ENCODE results near the gene ORAI2. TPM values are rescaled to one million over a fixed set of nuclear protein-coding genes. Genes with fewer than 3 reads are reported as not detected.
A peak's percentile ranks its signal among the peaks of the same experiment; 100 is the strongest.

ORAI2 gene
- polyA plus RNA-seq, 1 of the 3 experiments (the other 2 are of a cell fraction) = 85.8 TPM

GRCh38 chr7:102464577-102465280, 31.4 kb downstream of the ORAI2 start, which contains the start of the genes ALKBH4 and LRWD1:
Gene ALKBH4 (minus strand): TSS chr7:102464863. CDS start chr7:102464836, 27 bp downstream.
Gene LRWD1 (plus strand): TSS chr7:102464984. CDS start chr7:102465081, 97 bp downstream.
- Histone ChIP-seq H3K4me3 (ENCODE audit: low read depth in 2 of 2, low read length in 1 of 2) (peak within 1 kb of the TSS; percentile 86 to 99), H3K9me2 (no peaks in the 10 kb centered on the region), H3K27ac (ENCODE audit: low read depth in 2 of 2, low read length in 1 of 2) (peak within 1 kb of the TSS; percentile 67 to 79), H3K9me3 (no peaks in the 10 kb centered on the region), H3K27me3 (ENCODE audit: insufficient read depth) (no peaks in the 10 kb centered on the region), H3K4me2 (peak within 1 kb of the TSS; percentile 89), H2AFZ (ENCODE audit: low read depth) (peak within 1 kb of the TSS; percentile 99), H3F3A (replicated peaks; ENCODE audit: insufficient read depth) (peaks cover 5% of the 10 kb centered on the region), H3K4me1 (ENCODE audit: control insufficient read depth in 1 of 2, insufficient read depth in 2 of 2, low read depth in 1 of 2, low read length in 1 of 2) (peaks cover 5 to 11% of the 10 kb centered on the region in 2 experiments; a peak in 2 of 4 replicates), H3K9ac (peak within 1 kb of the TSS; percentile 90), H3K79me2 (ENCODE audit: insufficient read depth) (peaks cover 49% of the 10 kb centered on the region), H3K36me3 (replicated peaks in 1 of 2; ENCODE audit: control insufficient read depth in 1 of 2, insufficient read depth in 2 of 2, low read length in 1 of 2) (peaks cover 12 to 23% of the 10 kb centered on the region in 2 experiments), H4K20me1 (ENCODE audit: insufficient read depth) (peaks cover 4% of the 10 kb centered on the region; the same call in 1 of the 2 replicates)
- POLR2A ChIA-PET = interaction anchor here (0.9 to 2.6 kb wide), 5 partner anchors 10 to 69 kb away, joined by 3 to 12 read pairs (median 5); partner anchors contain the start of gene PRKRIP1
- no peak for TF ChIP-seq GATA2 (CRISPR knock-in tag; IDR thresholded peaks at IDR 0.05)
- 0 out of 2 replicates have a peak, but pooled peaks have one; percentile 6 for TF ChIP-seq SMC3 (IDR thresholded peaks at IDR 0.05; ENCODE audit: low read depth, low read length)
- TF ChIP-seq RXRA (IDR thresholded peaks at IDR 0.05; ENCODE audit: borderline replicate concordance, low read depth) = no peak
- peak; percentile 91 for TF ChIP-seq TAF1 (IDR thresholded peaks at IDR 0.05; ENCODE audit: borderline replicate concordance, low read depth, low read length)
- peak; percentile 93 for TF ChIP-seq YY1 (IDR thresholded peaks at IDR 0.05; ENCODE audit: low read depth)
- TF ChIP-seq, protein P1, sequence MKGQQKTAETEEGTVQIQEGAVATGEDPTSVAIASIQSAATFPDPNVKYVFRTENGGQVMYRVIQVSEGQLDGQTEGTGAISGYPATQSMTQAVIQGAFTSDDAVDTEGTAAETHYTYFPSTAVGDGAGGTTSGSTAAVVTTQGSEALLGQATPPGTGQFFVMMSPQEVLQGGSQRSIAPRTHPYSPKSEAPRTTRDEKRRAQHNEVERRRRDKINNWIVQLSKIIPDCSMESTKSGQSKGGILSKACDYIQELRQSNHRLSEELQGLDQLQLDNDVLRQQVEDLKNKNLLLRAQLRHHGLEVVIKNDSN (IDR thresholded peaks at IDR 0.05; ENCODE audit: borderline replicate concordance, low read depth) = peak; percentile 75
- TF ChIP-seq, protein P2, sequence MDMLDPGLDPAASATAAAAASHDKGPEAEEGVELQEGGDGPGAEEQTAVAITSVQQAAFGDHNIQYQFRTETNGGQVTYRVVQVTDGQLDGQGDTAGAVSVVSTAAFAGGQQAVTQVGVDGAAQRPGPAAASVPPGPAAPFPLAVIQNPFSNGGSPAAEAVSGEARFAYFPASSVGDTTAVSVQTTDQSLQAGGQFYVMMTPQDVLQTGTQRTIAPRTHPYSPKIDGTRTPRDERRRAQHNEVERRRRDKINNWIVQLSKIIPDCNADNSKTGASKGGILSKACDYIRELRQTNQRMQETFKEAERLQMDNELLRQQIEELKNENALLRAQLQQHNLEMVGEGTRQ (IDR thresholded peaks at IDR 0.05; ENCODE audit: borderline replicate concordance, low read depth, low read length) = 0 out of 2 replicates have a peak, but pooled peaks have one; percentile 5
- TF ChIP-seq CHD2 (IDR thresholded peaks at IDR 0.05; ENCODE audit: low read length, partially characterized antibody) = peak; percentile 79
- peak; percentile 90 for TF ChIP-seq GABPA (IDR thresholded peaks at IDR 0.05; ENCODE audit: low read depth)
- TF ChIP-seq SIN3A (IDR thresholded peaks at IDR 0.05; ENCODE audit: borderline replicate concordance, low read depth, low read length) = peak; percentile 94
- peak; percentile 92 for TF ChIP-seq NRF1 (IDR thresholded peaks at IDR 0.05; ENCODE audit: low read depth, low read length)
- TF ChIP-seq, protein P3, sequence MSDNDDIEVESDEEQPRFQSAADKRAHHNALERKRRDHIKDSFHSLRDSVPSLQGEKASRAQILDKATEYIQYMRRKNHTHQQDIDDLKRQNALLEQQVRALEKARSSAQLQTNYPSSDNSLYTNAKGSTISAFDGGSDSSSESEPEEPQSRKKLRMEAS (IDR thresholded peaks at IDR 0.05; ENCODE audit: low read depth) = peak; percentile 92
- TF ChIP-seq POLR2AphosphoS5 (IDR thresholded peaks at IDR 0.05; ENCODE audit: low read depth, low read length) = peak; percentile 83
- no peak for TF ChIP-seq IRF3 (IDR thresholded peaks at IDR 0.05; ENCODE audit: low read depth, low read length)
- no peak; a peak in 2 of 4 replicates for TF ChIP-seq EP300 (IDR thresholded peaks at IDR 0.05; ENCODE audit: borderline replicate concordance in 1 of 2, low read depth in 1 of 2, low read length in 1 of 2)
- TF ChIP-seq, protein P4, sequence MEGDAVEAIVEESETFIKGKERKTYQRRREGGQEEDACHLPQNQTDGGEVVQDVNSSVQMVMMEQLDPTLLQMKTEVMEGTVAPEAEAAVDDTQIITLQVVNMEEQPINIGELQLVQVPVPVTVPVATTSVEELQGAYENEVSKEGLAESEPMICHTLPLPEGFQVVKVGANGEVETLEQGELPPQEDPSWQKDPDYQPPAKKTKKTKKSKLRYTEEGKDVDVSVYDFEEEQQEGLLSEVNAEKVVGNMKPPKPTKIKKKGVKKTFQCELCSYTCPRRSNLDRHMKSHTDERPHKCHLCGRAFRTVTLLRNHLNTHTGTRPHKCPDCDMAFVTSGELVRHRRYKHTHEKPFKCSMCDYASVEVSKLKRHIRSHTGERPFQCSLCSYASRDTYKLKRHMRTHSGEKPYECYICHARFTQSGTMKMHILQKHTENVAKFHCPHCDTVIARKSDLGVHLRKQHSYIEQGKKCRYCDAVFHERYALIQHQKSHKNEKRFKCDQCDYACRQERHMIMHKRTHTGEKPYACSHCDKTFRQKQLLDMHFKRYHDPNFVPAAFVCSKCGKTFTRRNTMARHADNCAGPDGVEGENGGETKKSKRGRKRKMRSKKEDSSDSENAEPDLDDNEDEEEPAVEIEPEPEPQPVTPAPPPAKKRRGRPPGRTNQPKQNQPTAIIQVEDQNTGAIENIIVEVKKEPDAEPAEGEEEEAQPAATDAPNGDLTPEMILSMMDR (IDR thresholded peaks at IDR 0.05) = peak; percentile 16; the same call in 1 of the 2 replicates
- TF ChIP-seq MXI1 (IDR thresholded peaks at IDR 0.05; ENCODE audit: low read depth, low read length) = peak; percentile 95
- 0 out of 2 replicates have a peak, but pooled peaks have one; percentile 18 for TF ChIP-seq TEAD4 (IDR thresholded peaks at IDR 0.05; ENCODE audit: borderline replicate concordance, insufficient read depth)
- no peak for TF ChIP-seq FOSL2 (IDR thresholded peaks at IDR 0.05; ENCODE audit: borderline replicate concordance, low read depth)
- no peak for TF ChIP-seq RFX5 (IDR thresholded peaks at IDR 0.05; ENCODE audit: low read length)
- TF ChIP-seq TCF12 (IDR thresholded peaks at IDR 0.05) = no peak; the same call in 1 of the 2 replicates
- TF ChIP-seq ELF1 (IDR thresholded peaks at IDR 0.05) = peak; percentile 94
- TF ChIP-seq FOXJ3 (CRISPR knock-in tag; IDR thresholded peaks at IDR 0.05) = no peak
- WGBS (ENCODE audit: low lambda C conversion rate) = under 1% methylated on average over 52 of the region's 81 CpGs
- CTCF ChIA-PET = interaction anchor here (0.9 to 3.6 kb wide), 12 partner anchors 8 to 185 kb away, joined by 3 to 19 read pairs (median 5); no protein-coding TSS in a partner anchor
- peak; percentile 100 for DNase-seq

Data from SK-N-SH (cell line).